GM19395 (cell line): ENCODE measurements around the gene EEF2.
"Not testable (repeated sequence)": the region's sequence is repeated elsewhere in the genome, so short reads cannot be mapped to it uniquely, and the experiment has no call there.

Experiments used
- ATAC-seq: cut with Tn5 transposase; IDR thresholded peaks from one replicate; pipeline ENCODE4 v1.9.1; 2021; ENCODE audit warnings: mild to moderate bottlenecking, moderate library complexity; ENCODE audit not compliant: unreplicated experiment

EEF2 gene

DNA sequence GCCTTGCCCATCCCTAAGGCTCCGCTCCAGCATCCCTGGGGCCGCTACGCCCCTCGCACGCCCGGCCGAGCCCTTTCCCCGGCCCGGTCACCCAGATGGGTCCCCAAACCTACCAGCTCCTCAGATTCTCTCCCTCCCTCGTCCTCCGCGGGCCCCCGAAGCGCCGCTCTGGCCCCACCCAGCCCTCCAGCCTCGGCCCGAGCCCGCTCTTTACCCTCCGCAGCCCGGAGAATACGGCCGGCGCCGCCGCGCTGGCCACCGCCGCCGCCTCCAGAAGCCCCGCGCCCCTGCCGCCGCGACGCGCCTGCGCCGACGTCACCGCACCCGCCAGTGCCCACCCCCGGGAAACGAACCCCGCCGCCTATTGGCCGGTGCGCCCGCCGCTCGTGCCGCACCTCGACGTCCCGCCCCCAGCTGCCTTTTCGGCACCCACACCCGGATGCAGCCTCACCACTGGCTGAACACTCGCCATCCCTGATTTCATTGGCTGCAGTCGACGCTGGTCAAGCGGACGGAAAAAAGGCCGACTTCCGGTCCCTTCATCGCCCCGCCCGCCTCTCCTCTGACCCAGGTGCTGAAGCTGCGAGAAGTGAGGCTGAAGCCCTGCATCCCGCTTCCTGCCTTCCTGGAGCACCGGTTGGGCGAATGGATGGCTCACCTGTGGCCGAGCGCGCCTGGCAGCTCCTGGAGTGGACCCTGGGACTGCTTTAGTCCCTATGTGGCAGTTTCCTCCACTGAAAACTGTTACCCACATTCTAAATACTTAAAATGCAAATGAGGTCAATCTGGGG is 14.3 kb downstream of the EEF2 start, which contains the start of gene DAPK3:
TSS of gene DAPK3 (minus strand) at position 292 of the 791 bp plus-strand sequence. CDS start 1,364 bp downstream, outside the sequence.
- peak; percentile 87 for ATAC-seq

DNA sequence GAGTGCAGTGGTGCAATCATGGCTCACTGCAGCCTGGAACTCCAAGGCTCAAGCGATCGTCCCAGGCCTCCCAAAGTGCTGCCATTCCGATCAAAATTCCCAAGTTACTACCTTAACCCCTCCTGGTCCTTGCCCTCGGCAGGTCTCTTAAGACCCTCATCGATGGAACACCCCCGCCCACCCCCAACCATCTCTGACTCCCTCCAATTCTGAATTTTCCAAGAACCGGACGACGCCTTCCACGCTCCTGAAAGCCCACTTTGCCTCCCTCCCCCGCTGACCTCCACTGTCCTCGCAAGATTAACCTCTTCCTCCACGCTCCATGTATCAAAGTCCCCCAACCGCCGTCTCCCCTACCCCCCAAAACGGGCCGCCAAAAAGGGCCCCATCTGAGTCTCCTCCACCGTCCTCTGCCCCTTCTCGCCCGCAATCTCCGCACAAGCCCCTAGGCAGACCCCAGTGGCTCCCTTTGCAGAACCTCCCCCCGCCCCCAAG is 14.9 kb downstream of the EEF2 start:
- no peak for ATAC-seq

DNA sequence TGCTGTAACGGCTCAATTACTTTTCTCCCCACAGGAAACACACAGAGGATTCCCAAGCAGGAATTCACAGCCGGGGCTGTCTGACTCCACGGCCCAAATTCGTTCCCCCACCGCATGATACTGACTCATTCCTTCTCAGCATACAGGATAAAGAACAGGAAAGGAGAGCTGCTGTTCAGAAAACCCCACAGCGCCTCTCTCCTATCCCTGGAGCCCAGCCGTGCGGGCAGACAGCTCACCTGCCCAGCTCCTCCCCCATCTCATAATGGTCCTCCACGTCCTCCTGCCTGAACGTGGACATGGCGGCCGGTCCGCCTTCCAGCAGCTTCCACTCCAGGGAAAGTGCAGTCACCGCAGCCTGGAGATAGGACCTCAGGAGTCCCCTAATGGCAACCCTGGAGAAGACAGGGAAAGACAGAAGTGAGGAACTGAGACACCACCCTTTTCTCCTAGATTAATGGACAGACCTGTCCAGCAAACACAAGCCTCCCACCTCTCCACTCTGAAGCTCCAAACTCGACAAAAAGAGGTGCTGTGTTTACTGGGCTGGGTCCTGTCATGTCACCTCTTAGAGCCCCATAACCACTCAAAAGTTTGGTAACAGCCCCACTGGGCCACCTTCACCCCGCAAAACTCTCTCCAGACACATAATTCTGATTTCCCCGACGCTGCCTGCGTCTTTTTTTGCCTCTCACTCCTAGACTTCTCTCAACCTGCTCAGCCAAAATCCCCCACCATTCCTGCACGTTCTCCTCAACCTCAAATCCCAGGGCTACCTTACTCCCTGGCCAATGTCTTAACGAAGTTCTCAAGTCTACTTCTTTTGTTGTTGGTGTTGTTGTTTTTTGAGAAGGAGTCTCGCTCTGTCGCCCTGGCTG is 15.6 kb downstream of the EEF2 start:
- ATAC-seq, result no peak

DNA sequence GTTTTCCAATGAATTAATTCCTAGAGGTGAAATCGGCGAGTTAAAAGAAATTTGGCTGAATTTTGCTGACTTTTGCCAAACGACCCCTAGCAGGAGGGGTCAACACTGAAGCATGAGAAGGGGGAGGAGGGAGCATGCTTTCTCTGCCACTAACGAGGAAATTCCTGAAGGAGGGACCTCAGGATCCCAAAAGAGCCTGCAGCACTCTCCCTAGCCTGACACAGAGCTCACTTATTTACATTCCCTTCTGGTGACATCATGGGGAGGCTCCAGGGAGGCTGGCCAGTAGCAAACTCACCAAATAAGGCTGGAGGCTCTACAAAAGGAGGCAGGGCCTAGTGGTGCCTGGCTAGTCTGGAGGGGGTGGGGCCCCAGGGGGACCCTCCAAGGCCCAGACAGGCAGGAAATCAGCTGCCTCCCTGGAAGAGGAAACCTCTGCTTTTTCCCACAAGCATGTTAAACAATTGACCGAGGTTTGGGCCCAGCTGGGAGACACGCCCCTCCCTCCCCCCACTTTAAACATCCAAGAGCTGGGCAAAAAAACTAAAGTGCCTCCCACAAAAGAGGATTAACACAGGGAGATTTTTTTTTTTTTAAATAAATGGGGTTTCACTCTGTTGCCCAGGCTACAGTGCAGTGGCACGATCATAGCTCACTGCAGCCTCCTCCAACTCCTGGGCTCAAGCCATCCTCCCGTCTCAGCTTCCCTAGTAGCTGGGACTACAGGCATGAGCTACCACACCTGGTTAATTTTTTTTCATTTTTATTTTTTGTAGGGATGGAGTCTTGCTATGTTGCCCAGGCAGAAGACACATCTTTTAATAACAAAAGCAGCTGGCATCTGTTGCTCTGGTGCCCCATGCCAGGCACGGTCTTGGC is 16.5 kb downstream of the EEF2 start:
- ATAC-seq, result no peak

DNA sequence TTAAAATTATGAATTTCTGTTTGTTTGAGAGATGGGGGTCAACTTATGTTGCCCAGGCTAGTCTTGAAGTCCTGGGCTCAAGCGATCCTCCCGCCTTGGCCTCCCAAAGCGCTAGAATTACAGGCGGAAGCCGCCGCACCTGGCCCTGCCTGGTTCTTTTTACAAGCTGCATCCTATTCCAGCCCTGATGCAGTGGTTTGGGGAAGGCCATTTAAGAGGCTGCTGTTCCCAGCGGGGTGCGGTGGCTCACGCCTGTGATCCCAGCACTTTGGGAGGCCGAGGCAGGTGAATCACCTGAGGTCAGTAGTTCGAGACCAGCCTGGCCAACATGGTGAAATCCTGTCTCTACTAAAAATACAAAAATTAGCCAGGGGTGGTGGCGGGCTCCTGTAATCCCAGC is 17.3 kb downstream of the EEF2 start:
- not testable (repeated sequence) for ATAC-seq

DNA sequence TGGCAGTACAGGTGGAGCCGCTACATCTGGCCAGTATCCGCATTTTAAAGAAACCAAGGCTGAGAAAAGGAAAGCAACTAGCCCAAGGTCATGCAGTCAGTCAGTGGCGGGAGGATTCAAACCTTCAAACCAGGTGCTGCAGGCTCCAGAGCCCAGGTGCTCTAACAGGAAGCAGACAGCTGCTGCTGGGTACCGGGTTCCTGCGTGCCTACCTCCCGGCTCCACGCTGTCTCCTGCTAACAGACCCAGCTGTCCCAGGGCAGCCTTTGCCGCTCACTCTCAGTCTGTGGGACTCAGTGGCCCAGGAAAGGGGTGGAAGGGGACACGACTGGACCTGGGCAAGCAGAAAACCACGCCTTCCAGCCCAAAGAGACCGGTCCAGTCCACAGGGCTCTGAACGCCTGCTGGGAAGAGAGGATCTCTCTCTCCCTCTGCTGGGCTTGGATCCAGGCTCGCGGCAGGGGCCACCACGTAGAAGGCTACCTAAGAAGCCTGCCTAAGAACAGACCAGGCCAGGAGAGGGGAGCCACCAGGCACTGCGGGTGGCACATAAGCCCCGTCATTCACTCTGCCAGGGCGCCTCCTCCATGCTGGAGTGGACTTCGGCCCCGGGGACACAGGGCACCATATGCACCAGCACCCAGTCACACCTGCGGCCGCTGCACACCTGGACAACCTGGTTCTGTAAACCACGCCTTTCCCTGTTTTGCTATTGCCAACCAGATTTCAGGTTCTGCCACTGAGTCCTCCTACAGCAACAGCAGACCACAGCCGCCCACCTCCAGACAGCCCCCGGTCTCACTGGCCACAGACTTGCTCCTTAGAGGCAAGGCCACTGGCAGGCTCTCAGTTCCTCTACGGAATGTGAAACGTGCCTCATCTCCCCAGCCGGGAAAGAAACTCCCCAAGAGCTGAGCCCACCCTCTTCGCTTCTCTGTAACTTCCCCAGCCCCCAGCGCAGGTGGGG is 18.9 kb downstream of the EEF2 start:
- ATAC-seq, result no peak

DNA sequence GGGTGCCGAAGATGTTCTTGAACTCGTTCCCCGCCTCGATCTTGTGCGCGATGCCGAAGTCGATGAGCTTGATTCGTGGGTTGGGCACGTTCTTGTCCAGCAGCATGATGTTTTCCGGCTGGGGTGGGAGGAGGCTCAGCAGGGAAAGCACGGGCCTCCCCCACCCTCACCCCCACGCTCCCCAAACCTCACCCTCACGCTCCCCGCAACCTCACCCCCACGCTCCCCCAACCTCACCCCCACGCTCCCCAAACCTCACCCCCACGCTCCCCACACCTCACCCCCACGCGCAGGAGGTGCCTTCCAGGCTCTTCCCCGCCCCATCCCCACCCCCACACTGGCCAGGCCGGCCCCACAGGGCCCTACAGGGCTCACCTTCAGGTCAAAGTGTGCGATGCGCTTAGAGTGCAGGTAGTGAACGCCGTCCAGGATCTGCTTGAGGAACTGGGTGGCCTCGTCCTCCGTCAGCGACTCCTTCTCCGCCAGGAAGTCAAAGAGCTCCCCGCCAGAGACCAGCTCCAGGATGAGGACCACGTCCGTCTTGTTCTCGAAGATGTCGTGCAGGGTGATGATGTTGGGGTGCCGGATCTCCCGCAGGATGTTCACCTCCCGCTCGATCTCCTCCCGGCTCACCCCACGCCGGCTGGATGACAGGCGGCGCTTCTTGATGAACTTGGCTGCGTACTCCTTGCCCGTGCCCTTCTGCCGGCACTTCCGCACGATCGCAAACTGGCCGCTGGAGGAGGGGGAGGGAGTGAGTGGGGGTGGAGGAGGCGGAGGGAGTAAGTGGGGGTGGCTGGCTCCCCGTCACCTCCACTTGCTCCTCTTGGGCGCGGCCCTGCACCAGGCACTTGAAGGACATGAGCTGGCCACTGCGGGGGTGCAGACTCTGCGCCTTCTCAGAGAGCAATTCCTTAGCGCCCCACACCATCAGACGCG is 20.7 kb downstream of the EEF2 start:
- no peak for ATAC-seq

DNA sequence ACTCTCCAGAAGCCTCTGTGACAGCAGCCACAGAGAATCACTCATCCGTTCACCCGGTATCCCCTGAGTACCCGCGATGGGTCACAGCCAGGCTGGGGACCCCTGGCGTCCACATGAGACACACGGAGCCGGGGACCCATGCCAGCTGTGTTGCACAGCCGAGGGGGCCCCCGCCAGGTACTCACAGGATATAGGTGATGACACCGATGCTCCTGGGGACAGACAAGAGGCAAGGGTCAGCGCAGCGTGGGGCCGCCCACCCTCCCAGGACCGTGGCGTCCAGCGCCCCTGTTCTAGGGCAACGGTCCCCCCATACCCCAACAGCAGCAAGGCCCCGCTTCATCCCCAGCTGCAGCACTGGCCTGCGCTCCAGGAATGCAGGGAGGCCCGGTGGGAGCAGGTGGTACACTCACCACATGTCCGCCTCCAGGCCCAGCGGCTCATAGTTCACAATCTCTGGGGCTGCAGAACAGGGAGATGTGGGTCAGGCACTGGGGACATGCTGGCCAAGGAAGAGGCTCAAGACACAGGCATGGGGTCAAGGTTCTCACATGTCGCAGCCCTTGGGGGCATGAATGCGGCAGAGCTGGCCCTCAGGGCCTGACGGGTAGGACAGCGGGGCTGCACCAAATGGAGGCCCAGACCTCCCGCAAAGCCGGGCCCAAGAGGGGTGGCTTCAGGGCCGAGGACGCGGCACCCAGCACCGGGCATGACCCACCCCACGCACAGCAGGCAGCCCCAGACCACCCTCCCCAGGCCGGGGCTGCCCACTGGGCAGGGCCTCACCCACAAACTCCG is 21.6 kb downstream of the EEF2 start:
- ATAC-seq, result no peak

DNA sequence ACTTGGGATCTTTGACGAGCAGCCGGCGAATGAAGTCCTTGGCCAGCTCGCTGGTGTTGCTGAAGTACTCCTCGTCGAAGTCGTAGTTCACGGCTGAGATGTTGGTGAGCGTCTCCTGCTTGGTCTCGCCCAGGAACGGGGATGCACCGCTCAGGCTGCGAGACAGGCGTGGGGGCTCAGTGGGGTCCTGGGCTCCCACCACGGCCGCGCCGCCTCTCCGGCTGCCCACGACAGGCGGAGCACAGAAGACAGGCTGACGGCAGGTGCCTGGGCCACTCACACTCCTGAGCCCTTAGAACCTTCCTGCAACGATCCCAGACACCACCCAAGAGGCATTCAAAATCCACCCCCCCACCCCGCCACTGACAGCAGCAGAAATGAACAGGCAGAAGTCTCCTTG is 24.3 kb downstream of the EEF2 start:
- no peak for ATAC-seq

DNA sequence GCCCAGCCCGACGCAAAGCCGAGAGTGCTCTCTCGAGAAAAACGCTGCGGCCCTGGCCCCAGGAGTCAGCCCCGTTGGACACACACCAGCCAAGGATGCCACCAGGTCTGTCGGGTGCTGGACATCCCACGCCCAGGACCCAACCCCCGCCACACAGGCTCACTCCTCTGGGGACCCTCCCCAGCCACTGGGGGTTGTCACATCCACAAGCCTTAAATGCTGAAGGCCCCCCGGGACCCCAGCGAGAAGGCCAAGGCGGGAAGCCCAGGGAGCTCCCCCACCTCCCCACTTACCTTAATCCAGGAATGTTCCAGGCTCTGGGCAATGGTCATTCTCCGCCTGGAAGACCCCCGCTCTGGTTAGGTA is 25.5 kb downstream of the EEF2 start:
- no peak for ATAC-seq

DNA sequence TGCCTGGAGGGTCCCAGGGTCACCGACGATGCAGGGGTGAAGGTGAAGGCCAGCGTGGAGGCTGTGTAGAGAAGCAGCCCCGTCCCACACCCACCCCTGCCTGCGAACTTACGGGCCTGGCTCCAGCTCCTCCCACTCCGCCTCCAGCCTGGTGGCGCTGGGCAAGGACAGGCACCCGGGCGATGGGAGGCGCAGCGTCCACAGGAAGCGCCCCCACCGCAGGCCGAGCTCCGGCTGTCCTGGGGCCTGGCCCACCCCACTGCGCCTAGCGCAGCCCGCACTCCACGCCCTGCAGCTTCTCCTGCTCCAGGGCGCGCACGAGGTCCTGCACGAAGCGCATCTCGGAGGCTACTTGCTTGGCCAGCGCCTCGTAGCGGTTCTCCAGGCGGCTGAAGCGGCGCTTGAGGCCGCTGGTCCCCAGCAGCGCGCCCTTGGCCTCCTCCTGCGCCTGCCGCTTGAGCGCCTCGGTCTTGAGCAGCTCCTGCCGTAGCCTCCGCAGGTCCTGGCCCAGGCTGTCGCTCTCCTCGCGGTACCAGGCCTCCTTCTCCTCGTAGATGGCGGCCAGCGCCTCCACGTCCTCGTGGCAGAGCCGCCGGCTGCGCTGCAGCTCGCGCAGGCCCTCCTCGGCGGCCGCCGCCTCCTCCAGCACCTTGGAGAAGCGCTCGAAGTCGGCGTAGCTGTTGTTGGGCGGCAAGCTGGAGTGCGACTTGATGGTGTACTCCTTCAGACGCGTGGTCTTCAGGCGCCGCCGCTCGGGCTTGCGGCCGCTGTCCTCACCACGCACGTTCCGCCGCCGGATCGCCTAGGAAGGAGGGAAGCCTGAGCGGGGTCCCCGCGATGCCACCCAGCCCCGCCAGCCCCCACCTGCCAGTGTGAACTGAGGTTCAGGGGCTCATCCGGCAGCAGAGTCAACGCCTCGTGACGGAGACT is 26.2 kb downstream of the EEF2 start:
- ATAC-seq, result no peak

DNA sequence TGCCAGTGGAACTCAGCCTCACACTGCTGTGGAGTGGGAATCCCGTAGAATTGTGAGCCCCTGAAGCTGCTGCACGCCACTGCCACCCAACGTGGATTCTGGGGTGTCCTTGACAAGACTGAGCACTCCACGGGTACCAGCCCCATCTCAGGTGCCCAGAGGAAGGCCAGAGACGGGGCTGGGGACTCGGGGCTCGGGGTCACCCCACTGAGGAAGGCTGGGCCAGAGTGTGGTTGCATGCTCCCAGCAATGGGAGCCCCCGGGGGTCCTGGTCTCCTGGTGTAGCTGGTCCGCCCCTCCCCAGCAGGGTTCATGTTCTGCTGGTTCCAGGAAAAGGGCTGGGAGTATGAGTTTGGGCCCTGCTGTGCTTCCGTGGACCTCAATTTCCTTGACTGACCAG is 29.6 kb downstream of the EEF2 start:
- no peak for ATAC-seq

DNA sequence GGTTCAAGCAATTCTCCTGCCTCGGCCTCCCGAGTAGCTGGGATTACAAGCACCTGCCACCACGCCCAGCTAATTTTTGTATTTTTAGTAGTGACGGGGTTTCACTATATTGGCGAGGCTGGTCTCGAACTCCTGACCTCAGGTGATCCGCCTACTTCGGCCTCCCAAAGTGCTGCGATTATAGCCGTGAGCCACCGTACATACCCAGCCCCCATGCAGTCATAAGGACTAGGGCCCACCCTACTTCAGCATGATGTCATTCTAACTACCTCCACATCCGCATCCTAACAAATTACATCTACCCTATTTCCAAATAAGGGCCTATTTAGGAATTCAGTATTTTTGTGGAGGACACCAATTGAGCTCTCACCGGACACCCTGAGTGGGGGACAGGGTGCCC is 30.0 kb downstream of the EEF2 start:
- not testable (repeated sequence) for ATAC-seq

DNA sequence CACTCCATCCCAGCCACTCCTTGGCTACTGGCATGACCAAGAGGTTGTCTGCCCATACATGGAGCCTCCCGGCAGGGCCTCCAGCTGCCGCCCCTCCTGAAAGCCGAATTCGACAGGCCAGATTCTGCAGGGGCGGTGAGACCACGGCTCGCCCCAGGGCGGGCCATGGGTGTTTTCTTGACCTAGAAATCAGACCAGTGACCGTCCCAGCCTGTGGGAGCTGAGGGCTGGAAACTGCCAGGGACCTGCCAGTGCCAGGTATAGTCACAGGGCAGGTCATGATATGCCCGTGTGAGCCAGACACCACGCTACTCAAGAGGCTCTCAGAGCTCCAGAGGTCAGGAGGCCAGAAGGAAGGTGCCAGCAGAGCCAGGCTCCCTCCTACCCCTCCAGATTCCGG is 31.2 kb downstream of the EEF2 start:
- ATAC-seq, result no peak

DNA sequence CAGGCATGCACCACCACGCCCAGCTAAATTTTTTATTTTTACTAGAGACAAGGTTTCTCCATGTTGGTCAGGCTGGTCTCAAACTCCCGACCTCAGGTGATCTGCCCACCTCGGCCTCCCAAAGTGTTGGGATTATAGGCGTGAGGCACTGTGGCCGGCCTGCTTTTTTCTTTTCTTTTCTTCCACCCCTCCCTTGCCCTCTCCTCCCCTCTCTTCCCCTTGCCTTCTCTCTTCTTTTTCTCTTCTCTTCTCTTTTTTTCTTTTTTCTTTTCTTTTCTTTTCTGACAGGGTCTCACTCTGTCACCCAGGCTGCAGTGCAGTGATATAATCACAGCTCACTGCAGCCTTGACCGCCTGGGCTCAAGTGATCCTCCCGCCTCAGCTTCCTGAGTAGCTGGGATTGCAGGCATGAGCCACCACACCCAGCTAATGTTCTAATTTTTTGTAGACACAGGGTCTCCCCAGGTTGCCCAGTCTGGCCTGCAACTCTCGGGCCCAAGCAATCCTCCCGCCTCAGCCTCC is 32.4 kb downstream of the EEF2 start:
- ATAC-seq, result not testable (repeated sequence)
